Activated B cell treated with CpG ODN at 0.5 μM for 24 hours (primary cell): ENCODE results near the gene DIPK2A. TPM values are rescaled to one million over a fixed set of nuclear protein-coding genes. Genes with fewer than 3 reads are reported as not detected.

Experiments used
- ATAC-seq: fragments of 200-7000 bp; cut with Tn5 transposase; one replicate; pipeline ENCODE4 v1.10.0; 2021; ENCODE audit warnings: low read depth, mild to moderate bottlenecking, moderate library complexity
- CTCF ChIA-PET: fragments of 350-600 bp; sonication (Branson Sonifier 250); formaldehyde crosslinking; loops from one replicate; lab custom pipeline; 2021; ENCODE audit warnings: antibody characterized with exemption; lab: Charles Lee
- POLR2A ChIA-PET: fragments of 350-600 bp; sonication (Branson Sonifier 250); formaldehyde crosslinking; loops from one replicate; lab custom pipeline; 2021; ENCODE audit warnings: antibody characterized with exemption; lab: Charles Lee
- DNase-seq: peaks from one replicate; pipeline ENCODE4 v3.0.0; 2022
- H3K27ac Mint-ChIP-seq: one replicate; pipeline ENCODE4 v1.8.0; 2020; ENCODE audit warnings: mixed read lengths
- H3K27me3 Mint-ChIP-seq: one replicate; pipeline ENCODE4 v1.8.0; 2021; ENCODE audit warnings: mixed read lengths
- H3K36me3 Mint-ChIP-seq: one replicate; pipeline ENCODE4 v1.8.0; 2021; ENCODE audit warnings: low read depth, mixed read lengths
- H3K4me1 Mint-ChIP-seq: one replicate; pipeline ENCODE4 v1.8.0; 2021; ENCODE audit warnings: mixed read lengths
- H3K4me3 Mint-ChIP-seq: one replicate; pipeline ENCODE4 v1.8.0; 2020; ENCODE audit warnings: mild to moderate bottlenecking, mixed read lengths
- H3K9me3 Mint-ChIP-seq: one replicate; pipeline ENCODE4 v1.8.0; 2020; ENCODE audit warnings: mixed read lengths
- CTCF ChIP-seq: fragments of 200-600 bp; IDR thresholded peaks from one replicate; pipeline ENCODE4 v1.8.0; 2022; ENCODE audit warnings: antibody characterized with exemption, mild to moderate bottlenecking
- intact Hi-C: fragments of 100-400 bp; cut with micrococcal nuclease; formaldehyde crosslinking; loops from one replicate; pipeline ENCODE4 v1.15.1; 2024
- total RNA-seq: library from RNA; stranded (reverse); gene quantifications from 2 replicates; pipeline ENCODE4 v1.2.3, GENCODE V29; 2022

The DIPK2A gene
- total RNA-seq, 1 donor from 2014 or later, result 23.0 TPM

DNA sequence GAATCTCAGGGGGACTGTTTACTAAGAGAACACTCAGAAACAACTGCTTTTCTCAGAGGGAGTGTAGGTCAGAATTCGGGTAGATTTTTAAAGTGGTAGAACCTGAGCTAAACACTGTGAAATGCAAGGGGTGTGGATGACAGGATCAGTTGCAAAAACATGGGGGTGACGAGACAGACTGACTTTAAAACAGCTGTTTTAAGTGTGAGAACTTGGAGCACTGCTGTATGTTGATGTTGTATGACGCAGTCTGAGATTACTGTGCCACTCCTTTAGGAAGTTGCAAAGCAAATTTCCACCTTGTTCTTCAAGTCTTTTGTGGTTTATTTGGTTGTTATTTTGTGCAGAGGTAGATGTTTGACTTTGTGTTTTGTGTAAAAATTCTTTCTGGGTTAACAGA lies 36.8 kb upstream of the DIPK2A start:
- ChIA-PET CTCF (interaction anchor here (1.2 to 1.8 kb wide), 2 partner anchors 16 to 40 kb away, joined by 3 to 6 read pairs; no protein-coding TSS in a partner anchor), POLR2A (no interaction called here)
- Mint-ChIP-seq H3K27ac (no peak overlapping the region), H3K4me3 (no peak overlapping the region), H3K9me3 (no peaks in the 10 kb centered on the region), H3K4me1 (no peaks in the 10 kb centered on the region), H3K27me3 (peaks cover 18% of the 10 kb centered on the region), H3K36me3 (no peaks in the 10 kb centered on the region)
- no peak for ATAC-seq
- intact Hi-C loops, result no loop called here
- no peak for TF ChIP-seq CTCF
- DNase-seq, result no peak

DNA sequence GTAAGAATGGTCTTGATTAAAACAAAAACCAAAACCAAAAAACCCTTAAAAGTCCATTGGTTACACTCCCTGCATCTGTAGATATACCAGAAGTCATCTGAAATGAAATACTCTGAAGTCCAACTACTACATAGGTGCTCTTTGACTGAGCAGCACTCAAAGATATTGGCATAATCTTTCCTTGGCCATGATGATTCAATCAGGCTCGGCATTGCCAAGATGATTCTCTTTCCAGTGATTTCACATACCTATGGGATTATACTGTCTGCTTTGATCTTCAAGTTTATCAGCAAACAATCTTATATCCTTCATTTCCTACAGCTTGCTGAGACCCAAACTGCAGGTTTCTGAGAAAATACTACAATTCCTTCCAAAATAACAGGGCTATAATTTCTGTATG lies 35.9 kb upstream of the DIPK2A start:
- Mint-ChIP-seq H3K27ac (no peak overlapping the region), H3K36me3 (no peaks in the 10 kb centered on the region), H3K9me3 (no peaks in the 10 kb centered on the region), H3K4me1 (no peaks in the 10 kb centered on the region), H3K27me3 (peaks cover 18% of the 10 kb centered on the region), H3K4me3 (no peak overlapping the region)
- intact Hi-C loops, result no loop called here
- TF ChIP-seq CTCF, result no peak
- ChIA-PET CTCF (interaction anchor here (1.2 to 1.8 kb wide), 2 partner anchors 15 to 40 kb away, joined by 3 to 6 read pairs; no protein-coding TSS in a partner anchor), POLR2A (interaction anchor here (0.6 kb wide), 1 partner anchor 14 kb away, joined by 3 read pairs; no protein-coding TSS in a partner anchor)
- ATAC-seq, result no peak
- DNase-seq, result no peak

DNA sequence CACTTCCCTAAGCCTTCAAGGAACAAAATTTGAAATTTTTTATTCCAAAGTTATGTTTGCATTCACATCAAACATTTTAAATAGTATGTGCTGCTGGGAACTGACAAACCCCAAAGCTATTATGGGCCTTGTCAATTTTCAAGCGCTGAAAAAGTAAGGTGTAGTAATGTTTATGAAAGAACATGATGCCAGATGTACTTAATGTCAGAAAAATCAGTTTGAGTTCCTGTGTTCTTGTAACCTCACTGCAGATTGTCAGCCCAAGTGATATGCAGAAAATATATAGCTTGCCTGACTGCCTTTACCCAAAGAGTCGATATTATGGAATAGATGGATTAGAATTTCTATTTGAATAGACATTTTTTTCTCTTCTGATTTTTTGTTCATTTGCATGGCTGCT lies 20.8 kb upstream of the DIPK2A start:
- Mint-ChIP-seq H3K4me3 (no peak overlapping the region), H3K4me1 (peaks cover 2% of the 10 kb centered on the region), H3K9me3 (no peaks in the 10 kb centered on the region), H3K27me3 (no peaks in the 10 kb centered on the region), H3K27ac (no peak overlapping the region), H3K36me3 (no peaks in the 10 kb centered on the region)
- TF ChIP-seq CTCF, result no peak
- intact Hi-C loops, result loop anchor here (1.0 to 5.0 kb wide), 6 partner anchors 20 to 176 kb away; partner anchors contain the start of gene DIPK2A
- POLR2A ChIA-PET, result no interaction called here
- ATAC-seq, result no peak
- CTCF ChIA-PET, result interaction anchor here (1.1 to 2.3 kb wide), 8 partner anchors 15 to 175 kb away, joined by 3 to 37 read pairs (median 4); no protein-coding TSS in a partner anchor
- no peak for DNase-seq

DNA sequence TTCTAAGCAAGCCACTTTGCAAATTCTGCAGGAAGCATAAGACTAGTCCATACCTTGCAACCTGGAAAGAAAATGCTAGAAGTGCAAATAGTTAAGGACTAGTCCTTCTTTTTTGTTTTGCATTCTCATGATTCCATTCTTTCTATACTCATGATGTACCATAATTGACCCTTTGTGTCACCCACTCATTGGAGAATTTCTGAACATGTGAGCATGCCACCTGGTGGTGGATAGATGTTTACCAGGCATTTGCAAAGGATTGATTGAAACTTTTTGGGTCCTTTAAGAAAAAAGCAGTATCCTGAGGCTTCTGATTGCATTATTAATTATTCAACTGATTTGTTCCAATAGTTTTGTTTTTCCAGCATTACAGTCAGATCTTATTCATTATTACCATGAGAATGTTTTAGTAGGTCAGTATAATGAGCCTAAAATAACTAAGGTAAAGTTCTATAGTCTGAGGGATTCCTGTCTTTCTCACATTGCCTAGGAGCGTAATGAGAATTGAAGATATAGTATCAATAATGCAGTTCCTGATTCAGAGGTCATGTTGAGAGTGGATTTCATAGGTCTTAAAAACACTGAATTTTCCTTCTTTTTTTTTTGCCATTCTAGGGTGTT lies 20.2 kb upstream of the DIPK2A start:
- no peak overlapping the region for H3K27ac Mint-ChIP-seq
- intact Hi-C loops, result loop anchor here (1.0 to 5.0 kb wide), 6 partner anchors 20 to 176 kb away; partner anchors contain the start of gene DIPK2A
- TF ChIP-seq CTCF, result peak; percentile 64
- ATAC-seq, result peak; percentile 62
- H3K27me3 Mint-ChIP-seq, result no peaks in the 10 kb centered on the region
- POLR2A ChIA-PET, result no interaction called here
- CTCF ChIA-PET, result interaction anchor here (0.8 to 4.6 kb wide), 10 partner anchors 16 to 68 kb away, joined by 4 to 58 read pairs (median 6); partner anchors contain the start of gene DIPK2A
- DNase-seq, result no peak
- H3K9me3 Mint-ChIP-seq, result no peaks in the 10 kb centered on the region
- H3K4me1 Mint-ChIP-seq, result peaks cover 2% of the 10 kb centered on the region
- no peak overlapping the region for H3K4me3 Mint-ChIP-seq
- H3K36me3 Mint-ChIP-seq, result no peaks in the 10 kb centered on the region

DNA sequence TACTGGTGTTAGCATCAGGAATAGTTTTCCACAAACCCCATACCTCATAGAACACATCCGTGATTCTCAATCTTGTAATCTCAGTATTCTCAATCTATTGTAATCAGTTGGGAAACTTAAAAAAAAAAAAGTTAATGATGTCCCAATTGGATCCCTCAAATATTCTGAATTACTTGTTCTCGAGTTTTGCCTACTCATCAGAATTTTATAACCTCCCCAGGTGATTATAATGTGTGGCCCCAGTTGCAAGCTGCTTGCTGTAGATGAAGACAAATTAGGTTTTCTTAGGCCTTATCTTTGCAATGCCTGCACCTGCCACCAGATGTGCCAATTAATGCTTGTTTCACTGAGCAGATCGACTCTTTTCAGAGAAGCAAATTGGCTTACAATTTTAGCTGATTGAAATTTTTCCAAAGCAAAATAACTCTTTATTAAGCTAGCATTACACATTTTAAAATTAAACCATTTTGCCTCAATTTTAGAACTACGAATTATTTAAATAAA lies 19.0 kb upstream of the DIPK2A start:
- no peak overlapping the region for H3K27ac Mint-ChIP-seq
- TF ChIP-seq CTCF, result no peak
- no peaks in the 10 kb centered on the region for H3K36me3 Mint-ChIP-seq
- no peak for ATAC-seq
- no peak for DNase-seq
- no peaks in the 10 kb centered on the region for H3K9me3 Mint-ChIP-seq
- H3K4me1 Mint-ChIP-seq, result peaks cover 4% of the 10 kb centered on the region
- intact Hi-C loops, result loop anchor here (5.0 kb wide), 1 partner anchor 35 kb away; no protein-coding TSS in a partner anchor
- POLR2A ChIA-PET, result no interaction called here
- H3K27me3 Mint-ChIP-seq, result no peaks in the 10 kb centered on the region
- H3K4me3 Mint-ChIP-seq, result no peak overlapping the region
- CTCF ChIA-PET, result interaction anchor here (0.9 to 4.6 kb wide), 5 partner anchors 19 to 177 kb away, joined by 3 to 58 read pairs (median 12); partner anchors contain the start of gene DIPK2A
